AG09319 (cell line): ENCODE data around the gene UBA52.

Source experiments
- DNase-seq: peaks from one replicate; pipeline ENCODE4 v3.0.0-alpha.2; 2010; ENCODE audit warnings: low read depth; ENCODE audit errors: extremely low read depth
- TF ChIP-seq, protein P1 (sequence below): IDR thresholded peaks from 2 replicates; pipeline ENCODE4 v1.5.1; 2011; ENCODE audit warnings: low read depth, mild to moderate bottlenecking, inconsistent platforms, low read length, moderate library complexity

Gene UBA52

DNA sequence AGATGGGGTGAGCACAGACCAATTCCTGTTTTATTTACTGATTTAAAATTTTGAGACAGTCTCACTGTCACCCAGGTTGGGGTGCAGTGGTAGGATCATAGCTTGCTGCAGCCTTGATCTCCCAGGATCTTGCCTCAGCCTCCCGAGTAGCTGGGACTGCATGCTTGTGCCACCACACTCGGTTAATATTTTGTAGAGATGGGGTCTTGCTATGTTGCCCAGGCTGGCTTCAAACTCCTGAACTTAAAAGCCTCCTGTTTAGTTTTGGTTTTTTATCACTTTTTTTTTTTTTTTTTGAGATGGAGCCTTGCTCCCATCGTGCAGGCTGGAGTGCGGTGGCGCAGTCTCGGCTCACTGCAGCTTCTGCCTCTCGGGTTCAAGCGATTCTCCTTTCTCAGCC, 4.7 kb downstream of the UBA52 start:
- TF ChIP-seq, protein P1, sequence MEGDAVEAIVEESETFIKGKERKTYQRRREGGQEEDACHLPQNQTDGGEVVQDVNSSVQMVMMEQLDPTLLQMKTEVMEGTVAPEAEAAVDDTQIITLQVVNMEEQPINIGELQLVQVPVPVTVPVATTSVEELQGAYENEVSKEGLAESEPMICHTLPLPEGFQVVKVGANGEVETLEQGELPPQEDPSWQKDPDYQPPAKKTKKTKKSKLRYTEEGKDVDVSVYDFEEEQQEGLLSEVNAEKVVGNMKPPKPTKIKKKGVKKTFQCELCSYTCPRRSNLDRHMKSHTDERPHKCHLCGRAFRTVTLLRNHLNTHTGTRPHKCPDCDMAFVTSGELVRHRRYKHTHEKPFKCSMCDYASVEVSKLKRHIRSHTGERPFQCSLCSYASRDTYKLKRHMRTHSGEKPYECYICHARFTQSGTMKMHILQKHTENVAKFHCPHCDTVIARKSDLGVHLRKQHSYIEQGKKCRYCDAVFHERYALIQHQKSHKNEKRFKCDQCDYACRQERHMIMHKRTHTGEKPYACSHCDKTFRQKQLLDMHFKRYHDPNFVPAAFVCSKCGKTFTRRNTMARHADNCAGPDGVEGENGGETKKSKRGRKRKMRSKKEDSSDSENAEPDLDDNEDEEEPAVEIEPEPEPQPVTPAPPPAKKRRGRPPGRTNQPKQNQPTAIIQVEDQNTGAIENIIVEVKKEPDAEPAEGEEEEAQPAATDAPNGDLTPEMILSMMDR, result no peak
- no peak for DNase-seq

DNA sequence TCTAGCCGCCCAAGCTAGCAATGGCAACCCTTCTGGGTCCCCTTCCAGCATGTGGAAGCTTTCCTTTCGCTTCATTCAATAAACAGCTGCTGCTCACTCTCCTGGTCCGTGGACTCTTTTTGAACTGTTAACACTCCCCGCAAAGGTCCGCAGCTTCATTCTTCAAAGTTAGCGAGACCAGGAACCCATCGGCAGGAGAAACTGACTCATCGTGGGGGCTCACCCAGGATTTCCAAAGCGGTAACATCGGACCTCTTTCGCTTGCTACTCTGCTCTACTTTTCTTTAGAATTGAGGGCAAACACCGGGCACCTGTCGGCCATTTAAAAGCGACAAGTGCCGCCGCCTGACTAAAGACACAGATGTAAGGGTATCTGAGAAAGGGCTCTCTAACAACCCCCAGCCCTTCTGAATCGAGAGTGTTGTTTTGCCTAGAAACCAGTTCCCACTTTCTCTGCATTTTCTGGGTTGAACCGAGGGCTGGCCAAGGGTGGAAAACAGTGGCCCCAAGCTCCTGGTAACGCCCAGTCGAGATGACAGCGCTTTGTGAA, 5.8 kb downstream of the UBA52 start:
- TF ChIP-seq, protein P1, result no peak
- no peak for DNase-seq

DNA sequence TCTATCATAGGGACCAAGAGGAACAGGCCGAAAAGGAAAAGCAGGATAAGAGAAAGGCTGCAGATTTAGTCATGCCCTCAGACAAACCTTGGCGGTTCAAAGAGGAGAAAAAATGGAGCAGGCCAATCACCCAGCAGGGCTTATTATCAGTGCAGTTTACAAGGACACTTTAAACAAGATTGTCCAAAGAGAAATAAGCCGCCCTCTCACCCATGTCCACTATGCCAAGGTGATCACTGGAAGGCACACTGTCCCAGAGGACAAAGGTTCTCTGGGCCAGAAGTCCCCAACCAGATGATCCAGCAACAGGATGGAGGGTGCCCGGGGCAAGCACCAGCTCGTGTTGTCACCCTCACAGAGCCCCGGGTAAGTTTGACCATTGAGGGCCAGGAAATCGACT, 8.7 kb downstream of the UBA52 start:
- TF ChIP-seq, protein P1, result no peak

DNA sequence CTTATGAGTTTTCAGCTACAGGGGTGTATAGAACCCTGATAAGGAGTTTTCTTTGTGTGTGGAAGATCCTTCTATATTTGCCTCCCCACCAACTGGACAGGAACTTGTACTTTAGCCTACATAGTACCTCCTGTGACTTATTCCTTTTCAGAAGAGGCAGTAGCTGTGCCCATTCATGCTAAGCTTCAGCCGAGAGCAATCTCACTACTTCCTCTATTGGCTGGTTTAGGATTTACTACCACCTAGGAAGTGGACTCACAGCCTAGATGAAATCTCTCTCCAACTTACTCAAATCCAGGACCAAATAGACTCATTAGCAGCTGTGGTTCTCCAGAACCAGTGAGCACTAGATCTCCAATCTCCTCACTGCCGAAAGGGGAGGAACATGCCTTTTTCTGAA, 14.6 kb downstream of the UBA52 start:
- TF ChIP-seq, protein P1, result no peak

More for the DNA sequence above, 8.7 kb downstream of the UBA52 start:
- no peak for DNase-seq

DNA sequence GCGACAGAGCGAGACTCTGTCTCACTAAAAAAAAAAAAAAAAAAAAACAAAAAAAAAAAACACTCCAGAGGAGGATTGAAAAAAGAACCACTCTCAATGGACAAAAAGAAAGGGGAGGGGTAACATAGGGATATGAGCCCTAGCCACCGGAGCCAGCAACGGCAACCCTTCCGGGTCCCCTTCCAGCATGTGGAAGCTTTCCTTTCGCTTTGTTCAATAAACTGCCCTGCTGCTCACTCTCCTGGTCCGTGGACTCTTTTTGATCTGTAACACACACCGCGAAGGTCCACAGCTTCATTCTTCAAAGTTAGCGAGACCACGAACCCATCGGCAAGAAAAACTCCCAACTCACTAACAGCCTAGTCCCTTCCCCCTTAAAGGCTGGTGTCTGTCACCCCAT, 15.9 kb downstream of the UBA52 start:
- DNase-seq, result no peak
- TF ChIP-seq, protein P1, result no peak

More for the DNA sequence above, 14.6 kb downstream of the UBA52 start:
- DNase-seq, result no peak

DNA sequence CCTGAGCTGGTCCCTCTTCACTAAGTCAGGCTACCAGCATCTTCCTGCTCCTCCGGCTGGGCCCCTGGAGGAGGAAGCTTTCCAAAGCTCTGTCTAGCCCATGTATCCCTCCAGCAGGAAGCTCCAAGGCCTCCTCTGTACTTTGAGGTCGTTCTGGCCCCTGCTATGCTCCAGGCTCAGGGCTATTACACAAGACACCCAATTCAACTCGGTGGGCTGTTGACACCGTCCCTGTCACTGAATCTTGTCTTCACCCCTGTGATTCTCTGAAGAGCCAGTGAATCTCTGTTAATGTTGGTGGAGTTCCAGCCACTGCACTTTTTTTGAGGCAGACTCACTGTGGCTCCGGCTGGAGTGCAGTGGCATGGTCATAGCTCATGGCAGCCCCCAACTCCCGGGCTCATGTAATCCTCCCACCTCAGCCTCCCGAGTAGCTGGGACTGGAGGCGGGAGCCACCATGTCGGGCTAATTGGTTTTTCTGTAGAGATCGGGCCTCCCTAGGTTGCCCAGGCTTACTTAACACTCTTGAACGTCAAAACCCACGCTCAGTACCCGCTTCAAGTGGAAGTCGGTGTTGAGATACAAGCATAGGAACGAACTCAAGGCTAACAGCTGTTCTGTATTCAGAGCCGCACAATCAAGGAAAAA, 16.4 kb downstream of the UBA52 start:
- TF ChIP-seq, protein P1, result no peak
- no peak for DNase-seq

DNA sequence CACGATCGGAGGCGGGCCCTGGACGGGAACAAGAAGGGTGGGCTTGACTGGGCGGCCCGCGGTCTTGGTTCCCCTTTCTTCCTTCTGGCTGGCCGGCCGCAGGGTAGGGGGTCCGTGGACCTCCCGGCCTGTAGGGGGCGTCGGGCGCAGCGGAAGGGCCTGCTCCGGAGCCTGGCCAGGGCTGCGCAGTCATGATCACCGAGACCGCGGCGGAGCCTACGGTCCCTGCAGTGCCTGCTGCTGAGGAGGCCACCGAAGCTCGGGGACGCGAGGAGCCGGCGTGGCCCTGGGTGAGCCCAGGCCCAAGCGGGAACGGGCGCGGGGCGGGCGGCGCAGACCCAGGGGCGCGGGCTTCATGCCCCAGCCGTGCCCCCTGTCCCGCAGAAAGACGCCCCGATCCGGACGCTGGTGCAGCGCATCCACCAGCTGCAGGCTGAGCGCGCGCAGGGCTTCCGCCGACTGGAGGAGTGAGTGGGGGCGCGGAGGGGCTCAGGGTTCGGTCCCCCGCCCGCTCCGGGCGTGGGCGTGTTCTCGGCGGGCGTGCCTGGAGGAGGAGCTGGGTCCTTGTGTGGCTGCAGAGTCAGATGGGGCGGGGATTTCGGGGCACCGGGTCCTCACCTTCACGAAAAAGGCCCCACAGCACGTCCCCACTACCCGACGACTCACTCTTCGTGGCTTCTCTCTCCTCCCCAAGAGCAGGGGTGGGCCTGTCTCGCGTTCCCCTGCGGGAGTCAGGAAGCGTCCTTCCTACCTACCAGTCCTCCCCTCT, 17.1 kb downstream of the UBA52 start, which contains the start of gene REX1BD:
Gene REX1BD (plus strand): TSS at position 188 of the 769 bp plus-strand sequence. CDS start 4 bp downstream, at position 192.
- TF ChIP-seq, protein P1, result peak; percentile 81
- no peak for DNase-seq
